NCI-H82 treated with DMSO at 0.1 percent for 48 hours (cell line): ENCODE results near the gene BCR.
A peak's percentile ranks its signal among the peaks of the same experiment; 100 is the strongest.

ENCODE experiments used
- DNase-seq: peaks from one replicate; lab custom pipeline; 2025; ENCODE audit not compliant: unreplicated experiment; lab: John Stamatoyannopoulos, UW

Gene BCR

DNA sequence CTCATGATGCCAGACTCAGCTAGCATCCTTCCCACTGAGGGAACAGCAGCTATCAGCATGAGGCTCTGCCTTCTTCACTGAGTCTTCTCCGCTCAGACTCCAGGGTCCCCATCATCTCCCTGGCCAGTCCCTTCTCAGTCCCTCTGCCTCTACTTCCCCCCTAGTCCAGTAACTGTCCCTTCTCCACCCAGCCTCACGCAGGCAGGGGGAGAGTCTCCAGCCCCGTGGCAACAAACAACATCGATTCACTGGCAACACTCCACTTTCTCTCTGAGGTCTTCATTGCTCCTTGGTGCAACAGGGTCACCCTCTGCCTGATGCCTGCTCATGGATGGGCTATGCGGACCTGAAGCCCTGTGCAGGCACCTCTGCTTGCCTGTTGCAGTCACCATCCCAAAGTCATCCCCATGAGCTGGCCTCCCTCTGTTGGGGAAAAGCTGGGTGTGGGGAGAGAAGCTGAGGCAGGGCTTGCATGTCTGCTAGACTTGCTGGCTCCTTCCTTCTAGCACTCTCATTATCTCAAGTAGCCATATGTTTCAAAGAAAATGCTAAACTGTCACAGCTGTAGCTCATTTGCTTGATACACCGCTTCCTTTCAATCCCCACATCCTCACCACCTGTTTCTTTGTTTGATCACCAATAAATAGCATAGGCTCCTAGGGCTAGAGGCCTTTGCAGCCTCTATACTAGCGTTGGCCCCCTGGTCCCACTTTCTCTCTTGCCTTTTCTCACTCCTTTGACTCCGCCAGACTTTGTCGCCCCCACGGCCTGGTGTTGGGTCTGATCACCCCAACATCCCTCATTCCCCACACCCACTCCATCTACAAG is 4.3 kb upstream of the BCR start:
- DNase-seq: no peak

DNA sequence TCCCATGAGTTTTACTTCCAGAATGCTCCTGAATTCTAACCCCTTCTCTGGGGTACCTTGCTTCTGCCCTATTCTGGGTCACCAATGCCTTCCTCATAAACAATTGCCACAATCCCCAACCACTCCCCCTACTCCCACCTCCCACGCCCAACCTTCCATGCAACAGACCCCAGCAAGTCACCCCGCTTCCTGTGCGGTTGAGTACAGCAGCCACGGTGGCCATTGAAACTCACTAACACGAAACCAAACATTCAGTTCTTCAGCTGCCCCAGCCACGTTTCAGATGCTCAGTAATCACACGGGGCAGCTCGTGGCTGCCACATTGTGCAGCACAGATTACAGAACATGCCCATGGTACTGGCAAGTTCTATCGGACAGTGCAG is 3.7 kb upstream of the BCR start:
- DNase-seq: no peak

DNA sequence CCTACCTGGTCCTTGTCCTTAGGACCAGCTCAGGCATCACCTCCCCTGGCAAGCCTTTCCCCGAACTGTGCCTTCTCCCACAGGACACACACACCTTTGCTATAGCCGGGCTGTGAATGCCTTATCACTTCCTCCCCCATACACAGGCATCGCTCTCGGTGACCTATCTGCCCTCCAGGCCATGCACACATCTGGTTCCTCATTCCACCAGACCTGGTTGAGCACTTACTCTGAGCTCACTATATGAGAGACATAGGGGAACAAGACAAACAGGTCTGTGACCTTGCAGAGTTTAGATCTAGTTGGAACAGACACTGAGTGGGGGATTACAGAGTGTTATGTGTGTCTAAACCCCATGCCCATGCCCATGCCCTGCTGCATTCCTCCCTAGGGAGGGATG is 3.1 kb upstream of the BCR start:
- DNase-seq: no peak

DNA sequence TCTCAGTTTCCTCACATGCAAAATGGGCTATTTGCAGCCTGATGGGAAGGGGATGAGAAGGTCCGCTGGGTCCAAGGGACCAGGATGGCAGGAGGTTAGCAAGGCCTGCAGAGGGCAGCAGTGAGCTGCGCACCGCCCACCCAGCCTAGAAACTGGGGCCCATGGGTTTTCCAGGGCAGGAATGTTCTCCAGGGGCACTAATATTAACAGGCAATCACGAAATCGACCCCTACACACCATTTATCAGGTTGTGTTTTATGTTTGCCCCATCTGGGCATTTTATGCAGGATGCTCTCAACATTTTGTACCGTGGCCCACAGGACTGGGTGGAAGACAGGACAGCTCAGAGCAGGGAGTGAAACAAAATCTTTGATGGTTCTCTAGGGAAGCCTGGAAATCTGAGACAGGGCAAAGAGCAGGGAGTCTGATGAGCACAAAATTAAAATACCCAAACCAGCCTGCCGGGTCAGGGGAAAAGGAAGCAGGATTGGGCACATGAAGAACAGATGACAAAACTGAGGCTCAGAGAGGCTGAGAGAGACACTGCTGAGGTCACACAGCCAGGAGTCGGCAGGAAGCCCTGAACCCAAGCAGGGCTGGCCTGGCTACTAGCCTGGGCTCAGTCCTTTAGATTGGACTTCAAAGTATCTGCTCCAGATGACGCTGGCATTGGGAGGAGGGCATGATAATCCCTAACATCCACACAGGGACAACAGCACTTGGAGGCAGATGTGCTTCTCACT is 1.6 kb upstream of the BCR start:
- peak; percentile 14 for DNase-seq

DNA sequence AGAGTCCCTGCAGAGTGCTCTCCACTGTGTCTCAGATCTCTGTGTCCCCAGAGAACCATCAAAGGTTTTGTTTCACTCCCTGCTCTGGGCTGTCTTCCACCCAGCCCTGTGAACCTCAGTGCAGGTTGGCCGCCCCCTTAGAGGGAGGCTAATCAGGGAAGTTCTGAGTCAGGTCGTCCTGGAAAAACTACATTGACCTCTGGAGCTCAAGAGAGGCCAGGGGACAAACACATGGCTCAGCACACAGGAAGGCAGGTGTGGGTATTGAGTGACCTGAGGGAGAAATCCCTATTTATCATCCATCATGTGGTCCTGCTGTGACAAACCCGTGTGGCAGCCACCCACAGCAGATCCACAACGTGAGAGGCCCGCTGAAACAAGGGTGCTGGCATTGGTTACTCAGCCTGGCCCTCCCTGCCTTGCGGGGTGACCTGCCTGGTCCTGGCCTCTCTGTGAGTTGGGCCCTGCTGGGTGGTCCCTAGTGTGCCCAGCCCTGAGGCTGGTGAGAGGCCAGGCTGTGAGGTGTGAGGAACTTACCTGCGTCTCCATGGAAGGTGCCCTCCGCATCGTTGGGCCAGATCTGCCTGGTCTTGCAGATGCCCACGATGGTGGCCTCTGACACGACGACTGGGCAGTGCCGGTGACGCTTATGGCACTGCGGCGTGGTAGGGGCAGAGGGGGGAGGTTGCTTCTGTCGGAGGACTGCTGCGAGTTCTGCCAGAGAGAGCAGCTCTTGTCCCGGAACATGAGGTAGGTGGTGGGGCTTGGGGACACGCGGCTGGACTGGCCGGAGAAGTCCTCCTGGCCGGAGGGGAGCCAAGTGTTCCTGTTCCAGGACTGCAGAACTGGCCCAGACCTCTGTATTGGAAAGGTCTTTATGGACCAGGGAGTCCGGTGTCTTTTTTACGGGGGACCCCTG is 669 bp upstream of the BCR start:
- no peak for DNase-seq

DNA sequence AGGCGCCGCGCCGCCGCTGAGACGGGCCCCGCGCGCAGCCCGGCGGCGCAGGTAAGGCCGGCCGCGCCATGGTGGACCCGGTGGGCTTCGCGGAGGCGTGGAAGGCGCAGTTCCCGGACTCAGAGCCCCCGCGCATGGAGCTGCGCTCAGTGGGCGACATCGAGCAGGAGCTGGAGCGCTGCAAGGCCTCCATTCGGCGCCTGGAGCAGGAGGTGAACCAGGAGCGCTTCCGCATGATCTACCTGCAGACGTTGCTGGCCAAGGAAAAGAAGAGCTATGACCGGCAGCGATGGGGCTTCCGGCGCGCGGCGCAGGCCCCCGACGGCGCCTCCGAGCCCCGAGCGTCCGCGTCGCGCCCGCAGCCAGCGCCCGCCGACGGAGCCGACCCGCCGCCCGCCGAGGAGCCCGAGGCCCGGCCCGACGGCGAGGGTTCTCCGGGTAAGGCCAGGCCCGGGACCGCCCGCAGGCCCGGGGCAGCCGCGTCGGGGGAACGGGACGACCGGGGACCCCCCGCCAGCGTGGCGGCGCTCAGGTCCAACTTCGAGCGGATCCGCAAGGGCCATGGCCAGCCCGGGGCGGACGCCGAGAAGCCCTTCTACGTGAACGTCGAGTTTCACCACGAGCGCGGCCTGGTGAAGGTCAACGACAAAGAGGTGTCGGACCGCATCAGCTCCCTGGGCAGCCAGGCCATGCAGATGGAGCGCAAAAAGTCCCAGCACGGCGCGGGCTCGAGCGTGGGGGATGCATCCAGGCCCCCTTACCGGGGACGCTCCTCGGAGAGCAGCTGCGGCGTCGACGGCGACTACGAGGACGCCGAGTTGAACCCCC is 798 bp downstream of the BCR start:
- no peak for DNase-seq

DNA sequence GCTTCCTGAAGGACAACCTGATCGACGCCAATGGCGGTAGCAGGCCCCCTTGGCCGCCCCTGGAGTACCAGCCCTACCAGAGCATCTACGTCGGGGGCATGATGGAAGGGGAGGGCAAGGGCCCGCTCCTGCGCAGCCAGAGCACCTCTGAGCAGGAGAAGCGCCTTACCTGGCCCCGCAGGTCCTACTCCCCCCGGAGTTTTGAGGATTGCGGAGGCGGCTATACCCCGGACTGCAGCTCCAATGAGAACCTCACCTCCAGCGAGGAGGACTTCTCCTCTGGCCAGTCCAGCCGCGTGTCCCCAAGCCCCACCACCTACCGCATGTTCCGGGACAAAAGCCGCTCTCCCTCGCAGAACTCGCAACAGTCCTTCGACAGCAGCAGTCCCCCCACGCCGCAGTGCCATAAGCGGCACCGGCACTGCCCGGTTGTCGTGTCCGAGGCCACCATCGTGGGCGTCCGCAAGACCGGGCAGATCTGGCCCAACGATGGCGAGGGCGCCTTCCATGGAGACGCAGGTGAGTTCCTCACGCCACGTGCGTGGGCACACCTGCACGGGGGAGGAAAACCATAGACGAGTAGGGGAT is 1.5 kb downstream of the BCR start:
- no peak for DNase-seq

DNA sequence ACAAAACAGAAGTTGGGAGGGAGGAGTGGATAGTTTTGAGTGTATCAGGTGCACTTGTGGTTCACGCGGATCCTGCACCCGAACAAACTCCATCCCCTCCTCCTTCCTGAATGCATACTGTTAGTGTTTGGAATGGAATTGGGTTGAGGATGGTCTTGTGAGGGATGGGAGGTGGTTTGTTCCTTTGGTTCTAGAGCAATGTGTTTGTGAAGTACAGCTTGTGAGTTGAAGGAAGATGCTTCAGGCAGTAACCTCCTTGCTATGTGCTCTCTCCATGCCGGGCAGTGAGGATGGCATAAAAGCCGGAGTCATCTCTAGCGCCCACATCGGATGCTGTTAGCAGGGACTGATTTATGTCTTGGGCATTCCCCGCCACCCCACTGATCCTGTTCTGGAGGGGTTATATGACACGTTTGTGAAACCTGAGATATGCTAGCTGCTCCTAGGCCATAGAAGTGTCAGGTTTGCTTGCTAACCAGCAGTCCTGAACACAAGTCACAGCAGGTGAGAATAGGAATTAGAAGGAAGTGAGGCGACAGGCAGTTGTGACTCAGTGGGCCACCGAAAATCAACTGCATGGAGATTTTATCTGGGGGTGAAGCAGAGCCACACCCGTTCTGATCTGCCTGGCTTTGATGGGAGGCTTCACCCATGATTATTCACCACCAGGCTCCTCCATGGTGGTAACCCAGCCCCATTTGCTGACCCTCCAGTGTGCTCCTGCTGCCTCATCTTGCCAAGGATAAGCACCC is 2.2 kb downstream of the BCR start:
- no peak for DNase-seq

DNA sequence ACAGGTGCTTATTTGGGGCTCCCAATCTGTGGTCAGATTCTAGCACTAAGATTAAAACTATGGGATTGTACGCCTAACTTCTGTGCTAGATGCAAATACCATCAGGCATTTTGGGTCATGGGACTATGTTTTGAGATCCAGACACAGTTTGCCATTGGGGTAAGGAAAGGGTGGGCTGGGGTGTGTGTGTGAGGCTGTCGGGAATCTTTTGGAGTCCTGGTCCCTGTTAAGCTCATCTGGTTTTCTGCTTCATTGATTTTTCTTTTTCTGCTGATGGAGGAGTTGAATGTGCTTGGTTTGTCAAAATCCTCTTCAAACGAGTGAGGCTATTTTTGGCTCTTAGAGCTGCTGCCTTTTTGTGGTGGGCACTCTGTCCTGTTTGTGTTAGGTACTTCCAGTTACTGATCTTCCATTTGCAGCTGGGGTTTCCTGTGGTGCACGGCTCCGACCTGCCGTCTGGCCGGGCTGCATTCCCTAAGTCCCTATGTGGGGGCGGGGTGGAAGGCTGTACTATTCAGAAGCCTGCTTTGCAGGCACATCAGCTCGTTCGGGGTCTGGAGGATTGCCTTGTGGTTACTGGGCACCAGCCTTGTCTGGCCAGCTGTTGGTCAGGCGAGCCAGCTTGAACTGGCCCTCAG is 2.9 kb downstream of the BCR start:
- peak; percentile 45 for DNase-seq

DNA sequence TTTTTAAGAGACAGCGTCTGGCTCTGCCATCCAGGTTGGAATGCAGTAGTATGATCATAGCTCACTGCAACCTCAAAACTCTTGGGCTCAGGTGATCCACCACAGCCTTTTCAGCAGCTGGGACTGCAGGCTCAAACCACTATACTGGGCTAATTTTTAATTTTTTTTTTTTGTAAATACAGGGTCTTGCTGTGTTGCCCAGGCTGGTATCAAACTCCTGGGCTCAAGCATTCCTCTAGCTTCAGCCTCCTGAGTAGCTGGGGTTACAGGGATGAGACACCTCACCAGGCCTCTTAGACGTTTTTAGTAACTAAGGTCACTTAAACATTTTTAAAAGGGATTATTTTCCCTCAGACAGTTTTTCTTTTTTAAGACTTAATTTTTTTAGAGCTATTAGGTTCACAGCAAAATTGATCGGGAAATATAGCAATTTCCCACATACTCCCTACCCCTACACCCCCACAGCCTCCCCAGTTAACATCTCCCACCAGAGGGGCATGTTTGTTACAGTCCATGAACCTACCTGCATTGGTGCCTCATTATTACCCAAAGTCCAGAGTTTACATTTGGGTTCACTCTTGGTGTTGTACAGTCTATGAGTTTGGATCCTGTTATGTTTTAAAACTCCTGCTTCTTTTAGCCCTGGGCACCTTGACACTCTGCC is 3.9 kb downstream of the BCR start:
- DNase-seq: no peak

DNA sequence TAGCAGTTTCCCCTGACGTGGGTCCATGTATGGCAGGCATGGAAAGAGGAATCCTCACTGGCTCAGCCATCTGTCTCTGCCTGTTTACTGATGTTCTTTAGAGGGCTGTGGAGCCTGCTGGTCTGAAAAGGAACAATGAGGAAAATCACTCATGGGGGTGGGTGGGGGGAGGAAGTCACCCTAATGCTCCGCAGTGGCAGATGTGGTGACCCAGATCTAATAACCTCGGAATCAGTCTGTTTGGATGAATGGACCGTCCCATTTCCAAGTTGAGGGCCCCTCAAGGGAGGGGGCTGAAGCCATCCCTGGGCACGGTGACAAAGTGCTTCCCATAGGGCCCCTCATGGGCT is 4.4 kb downstream of the BCR start:
- peak; percentile 26 for DNase-seq

DNA sequence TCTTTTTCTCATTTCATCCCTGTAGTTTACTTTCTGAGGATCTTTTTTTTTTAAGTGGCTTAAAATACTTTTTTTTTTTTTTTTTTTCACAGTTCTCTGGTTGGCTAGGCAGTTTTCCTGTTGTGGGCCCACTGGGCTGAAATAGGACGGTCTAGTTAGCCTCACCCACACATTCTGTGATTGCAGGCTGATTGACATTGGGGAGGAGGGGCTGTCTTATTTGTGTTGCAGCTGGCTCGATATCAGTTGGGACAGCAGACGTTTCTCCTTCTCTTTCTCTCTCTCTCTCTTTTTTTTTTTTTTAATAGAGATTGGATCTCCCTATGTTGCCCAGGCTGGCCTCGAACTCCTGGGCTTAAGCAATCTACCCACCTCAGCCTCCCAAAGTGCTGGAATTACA is 6.9 kb downstream of the BCR start:
- DNase-seq: no peak

DNA sequence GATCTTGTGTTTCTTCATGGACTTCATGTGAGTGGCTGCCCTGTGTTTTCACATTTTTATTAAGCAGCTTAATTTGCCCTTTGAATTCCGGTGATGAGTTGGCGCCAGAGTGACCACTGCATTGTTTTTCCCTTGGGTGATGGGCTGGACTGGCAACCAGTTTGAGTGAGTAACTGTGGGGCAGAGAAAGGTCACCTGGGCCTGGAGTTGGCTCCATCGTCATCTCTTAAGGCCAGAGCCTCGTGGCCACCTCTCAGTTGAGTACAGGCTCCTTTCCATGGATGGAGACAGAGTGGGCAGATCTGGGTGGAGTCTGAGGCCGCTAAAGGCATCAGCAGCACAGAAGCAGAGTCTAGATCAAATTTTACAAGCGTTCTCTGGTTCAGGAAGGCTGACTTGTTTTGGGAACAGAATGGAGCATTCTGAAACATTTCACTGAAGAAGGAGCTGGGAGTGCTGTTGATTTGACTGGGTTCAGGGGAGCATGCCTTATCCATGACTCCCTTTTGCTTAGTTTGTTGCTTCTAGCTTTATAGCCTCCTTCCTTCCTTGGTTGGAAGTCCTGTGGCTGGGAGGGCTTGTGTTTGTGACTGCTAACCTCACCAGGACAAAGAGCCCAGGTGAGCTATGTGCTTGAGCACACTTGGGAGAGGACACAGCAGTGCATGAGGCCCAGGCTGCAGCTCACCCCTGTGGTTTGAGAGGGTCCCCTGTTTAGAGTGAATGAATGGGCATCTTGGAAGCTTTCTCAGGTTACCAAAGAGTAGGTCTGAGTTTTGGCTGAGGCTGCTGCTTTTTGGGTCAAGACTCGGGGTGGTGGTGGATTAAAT is 7.8 kb downstream of the BCR start:
- no peak for DNase-seq

DNA sequence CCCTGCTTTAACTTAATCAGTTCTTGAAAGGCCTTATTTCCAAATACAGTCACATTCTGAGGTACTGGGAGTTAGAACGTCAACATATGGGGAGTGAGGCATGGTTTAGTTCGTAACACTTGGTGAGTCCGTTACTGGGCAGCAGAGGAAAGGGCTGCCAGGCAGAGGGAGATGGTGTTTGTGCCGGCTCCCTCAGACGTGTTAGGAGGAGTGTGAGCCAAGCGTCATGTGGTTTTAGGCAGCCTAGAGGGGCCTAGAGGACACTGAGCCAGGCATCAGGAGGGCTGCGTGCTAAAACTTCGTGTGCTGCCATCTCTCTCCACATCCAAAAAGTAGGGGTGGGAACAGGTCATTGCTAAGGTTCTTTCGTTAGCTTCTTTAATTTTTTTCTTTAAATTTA is 10.2 kb downstream of the BCR start:
- DNase-seq: no peak

DNA sequence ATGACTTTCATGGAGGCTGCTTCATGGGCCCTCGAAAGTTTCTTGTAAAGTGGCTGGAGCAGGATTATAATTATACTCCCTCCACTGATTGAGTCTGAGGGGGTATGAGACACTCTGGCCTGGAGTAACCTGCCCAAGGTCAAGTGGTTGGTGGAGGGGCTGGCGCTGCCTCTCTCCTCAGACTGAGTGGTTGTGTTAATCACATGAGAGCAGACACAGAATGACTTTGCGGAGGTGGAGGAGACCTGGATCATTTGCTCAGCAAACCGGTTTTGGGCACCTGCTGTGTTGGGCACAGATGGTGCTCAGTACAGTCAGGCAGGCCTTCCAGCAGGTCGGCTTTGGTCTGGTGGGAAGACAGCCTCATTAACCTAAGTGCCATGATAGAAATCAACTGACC is 11.8 kb downstream of the BCR start:
- DNase-seq: no peak

DNA sequence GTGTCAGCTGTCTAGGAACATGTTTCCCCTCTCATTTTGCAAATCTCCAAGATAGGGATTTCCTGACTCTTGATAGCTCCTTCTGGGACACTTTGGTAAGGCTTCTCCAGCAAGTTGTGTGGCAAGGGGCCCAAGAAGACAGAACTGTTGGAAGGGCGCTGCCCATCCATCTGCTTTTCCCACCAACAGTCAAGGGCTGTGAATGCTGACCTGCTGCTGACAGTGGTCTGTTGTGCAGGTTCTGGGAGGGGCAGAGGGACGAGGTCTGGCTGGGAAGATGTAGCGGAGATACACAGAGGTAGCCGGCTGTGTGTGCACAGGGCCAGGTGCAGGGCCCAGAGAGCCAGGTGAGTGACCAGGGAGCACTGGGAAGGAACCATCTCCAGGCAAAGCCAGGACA is 12.2 kb downstream of the BCR start:
- no peak for DNase-seq

DNA sequence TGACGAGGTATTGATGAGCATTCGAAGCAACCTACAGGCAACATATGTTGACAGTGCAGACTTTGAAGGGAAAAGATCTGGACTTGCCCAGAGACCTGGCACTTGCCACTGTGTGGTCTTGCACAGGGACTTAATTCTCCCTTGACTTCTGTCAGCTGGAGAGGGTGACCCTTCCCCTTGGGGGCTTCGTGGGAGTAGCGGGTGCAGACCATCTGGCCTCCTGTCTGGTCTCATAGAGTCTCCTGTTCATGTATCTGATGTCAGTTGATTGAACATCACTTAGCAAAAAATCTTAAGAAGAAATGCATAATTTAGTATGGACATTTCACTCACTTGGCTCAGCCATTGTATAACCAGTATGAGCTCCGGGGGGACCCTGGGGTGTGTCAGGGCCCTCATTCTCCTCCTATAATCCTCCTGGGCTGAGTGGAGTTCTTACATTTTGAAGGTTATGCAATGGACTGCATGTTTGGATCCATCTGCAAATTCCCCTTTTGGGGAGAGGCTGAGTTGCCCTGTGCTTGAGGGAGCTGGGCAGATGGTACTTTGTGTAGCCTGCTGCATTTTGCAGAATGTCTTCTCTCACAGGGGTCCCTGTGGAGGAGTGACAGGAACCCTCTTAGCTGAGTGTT is 13.0 kb downstream of the BCR start:
- no peak for DNase-seq
